GM13977 (cell line): ENCODE results near the gene ARAP3.

Experiments used
- DNase-seq: peaks from one replicate; pipeline ENCODE4 v3.0.0; 2012; ENCODE audit warnings: low spot score
- in situ Hi-C: fragments of 300-500 bp; cut with MboI; formaldehyde crosslinking; loops from one replicate; pipeline ENCODE4 v1.12.0; 2022; ENCODE audit warnings: low sequenced_read_pairs, low pct_unique_long_range_greater_than_20kb, mixed read lengths, inconsistent platforms; ENCODE audit not compliant: unreplicated experiment
- TF ChIP-seq, protein P1 (sequence below): IDR thresholded peaks from 2 replicates; pipeline ENCODE4 v1.5.1; 2012; ENCODE audit warnings: mild to moderate bottlenecking, control low read depth; ENCODE audit not compliant: insufficient read depth; ENCODE audit errors: extremely low read depth, missing control alignments

The ARAP3 gene

DNA sequence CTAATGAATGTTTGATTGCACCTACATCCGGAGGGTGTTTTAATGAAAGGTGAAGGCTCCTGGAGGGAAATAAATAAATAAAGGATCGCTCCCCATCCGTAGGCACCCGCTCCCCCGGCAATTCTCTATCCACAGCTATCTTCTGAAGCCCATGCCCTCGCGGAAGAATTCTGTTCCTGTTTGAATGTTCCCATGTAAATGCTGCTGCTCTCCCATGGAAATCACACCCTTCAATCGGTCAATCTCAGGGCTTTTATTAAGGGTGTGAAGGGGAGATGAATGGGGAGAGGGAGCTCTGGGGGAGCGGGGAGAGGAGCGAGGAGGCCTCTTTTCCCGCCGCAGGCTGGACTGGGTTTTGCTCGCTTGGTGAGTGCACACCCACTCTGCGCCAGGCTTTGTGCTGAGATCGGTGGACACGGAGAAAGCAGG lies 21.1 kb upstream of the ARAP3 start:
- in situ Hi-C loops = loop anchor here (10.0 kb wide), 2 partner anchors 102 to 182 kb away; no protein-coding TSS in a partner anchor
- TF ChIP-seq, protein P1, sequence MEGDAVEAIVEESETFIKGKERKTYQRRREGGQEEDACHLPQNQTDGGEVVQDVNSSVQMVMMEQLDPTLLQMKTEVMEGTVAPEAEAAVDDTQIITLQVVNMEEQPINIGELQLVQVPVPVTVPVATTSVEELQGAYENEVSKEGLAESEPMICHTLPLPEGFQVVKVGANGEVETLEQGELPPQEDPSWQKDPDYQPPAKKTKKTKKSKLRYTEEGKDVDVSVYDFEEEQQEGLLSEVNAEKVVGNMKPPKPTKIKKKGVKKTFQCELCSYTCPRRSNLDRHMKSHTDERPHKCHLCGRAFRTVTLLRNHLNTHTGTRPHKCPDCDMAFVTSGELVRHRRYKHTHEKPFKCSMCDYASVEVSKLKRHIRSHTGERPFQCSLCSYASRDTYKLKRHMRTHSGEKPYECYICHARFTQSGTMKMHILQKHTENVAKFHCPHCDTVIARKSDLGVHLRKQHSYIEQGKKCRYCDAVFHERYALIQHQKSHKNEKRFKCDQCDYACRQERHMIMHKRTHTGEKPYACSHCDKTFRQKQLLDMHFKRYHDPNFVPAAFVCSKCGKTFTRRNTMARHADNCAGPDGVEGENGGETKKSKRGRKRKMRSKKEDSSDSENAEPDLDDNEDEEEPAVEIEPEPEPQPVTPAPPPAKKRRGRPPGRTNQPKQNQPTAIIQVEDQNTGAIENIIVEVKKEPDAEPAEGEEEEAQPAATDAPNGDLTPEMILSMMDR = no peak

DNA sequence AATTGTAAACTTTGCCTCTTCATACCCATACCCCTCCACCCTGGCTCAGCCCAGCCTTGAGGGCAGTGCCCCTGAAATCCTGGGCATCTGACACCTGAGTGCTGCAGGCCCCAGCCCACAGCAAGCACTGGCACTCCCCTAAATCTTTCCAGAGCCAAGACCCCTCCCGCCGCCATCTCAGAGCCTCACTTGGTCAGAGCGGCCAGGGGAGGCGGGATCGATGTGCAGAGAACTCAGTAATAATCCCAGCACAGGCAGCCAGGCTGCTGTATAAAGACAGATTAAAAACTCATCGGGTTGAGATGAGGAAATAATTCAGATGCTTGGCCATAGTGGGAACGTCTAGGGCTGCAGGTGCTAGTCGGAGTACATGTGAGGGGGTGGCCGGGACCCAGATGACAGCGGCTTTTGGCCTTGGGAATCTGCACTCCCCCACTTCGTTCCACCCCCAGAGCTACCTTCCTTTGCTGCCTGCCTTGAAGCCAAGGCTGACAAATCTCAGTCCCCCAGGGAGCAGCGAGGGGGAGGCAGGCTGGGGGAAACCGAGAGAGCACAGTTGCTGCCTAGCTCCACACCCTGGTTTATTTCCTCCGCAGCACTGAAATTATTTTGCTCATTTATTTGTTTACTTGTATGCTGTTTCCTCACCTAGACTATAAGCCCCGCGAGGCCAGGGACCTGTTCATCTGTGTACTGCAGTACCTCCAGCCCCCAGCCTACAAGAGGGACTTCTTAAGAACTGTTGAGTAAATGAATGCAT lies 19.5 kb upstream of the ARAP3 start:
- no peak for DNase-seq
- in situ Hi-C loops = loop anchor here (10.0 kb wide), 2 partner anchors 103 to 183 kb away; no protein-coding TSS in a partner anchor
- TF ChIP-seq, protein P1 = no peak

More for the DNA sequence above, 21.1 kb upstream of the ARAP3 start:
- DNase-seq = no peak

DNA sequence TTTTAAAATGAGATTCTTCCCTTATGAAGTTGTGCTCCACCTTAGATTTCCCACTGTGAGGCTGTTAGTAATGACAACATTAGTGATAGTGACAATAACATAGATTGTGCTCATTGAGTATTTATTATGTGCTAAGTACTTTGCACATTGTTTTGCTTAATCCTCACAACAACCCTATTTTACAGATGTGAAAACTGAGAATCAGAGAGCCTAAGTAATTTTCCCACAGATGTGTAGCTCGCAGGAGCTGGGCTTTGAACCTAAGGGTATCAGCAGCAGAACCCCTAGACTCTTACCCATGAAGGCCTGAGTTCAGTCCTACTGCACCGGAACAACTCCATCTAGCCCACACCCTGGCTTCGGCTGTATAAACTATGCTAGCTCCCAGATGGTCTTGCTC lies 15.6 kb upstream of the ARAP3 start:
- TF ChIP-seq, protein P1 = no peak
- DNase-seq = no peak
- in situ Hi-C loops = loop anchor here (25.0 kb wide), 1 partner anchor 265 kb away; the partner anchor contains the start of genes PCDH12 and RNF14

GRCh38 chr5:141696431-141696830 lies 14.4 kb upstream of the ARAP3 start:
- TF ChIP-seq, protein P1 = no peak
- in situ Hi-C loops = loop anchor here (25.0 kb wide), 1 partner anchor 266 kb away; the partner anchor contains the start of genes PCDH12 and RNF14
- DNase-seq = no peak

DNA sequence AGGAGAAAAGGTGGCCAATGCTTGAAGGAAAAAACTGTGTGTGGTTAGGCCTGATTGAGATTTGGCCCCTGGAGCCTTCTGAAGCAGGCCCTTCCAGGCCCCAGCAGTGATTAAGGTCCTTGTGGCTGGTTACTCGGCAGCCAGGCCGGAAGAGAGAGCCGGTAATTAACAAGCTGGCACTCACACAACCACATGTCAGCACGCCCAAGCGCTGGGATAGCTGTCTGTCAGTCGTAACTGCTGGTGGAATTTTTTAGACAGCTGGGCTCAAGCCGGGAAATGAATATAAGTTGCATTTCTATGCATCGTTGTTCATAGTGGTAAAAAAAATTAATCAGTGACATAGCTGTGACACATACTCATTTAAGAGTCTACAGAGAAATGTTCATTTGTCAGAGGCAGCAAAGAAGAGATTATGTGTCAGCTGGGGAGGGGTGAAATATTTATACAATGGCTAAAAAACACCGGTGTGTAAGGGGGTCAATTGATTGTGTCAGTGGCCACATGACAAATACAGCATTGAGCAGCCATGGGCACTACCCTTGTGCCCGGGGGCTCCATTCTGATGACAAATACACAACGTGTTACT lies 13.7 kb upstream of the ARAP3 start:
- in situ Hi-C loops = loop anchor here (25.0 kb wide), 1 partner anchor 267 kb away; the partner anchor contains the start of genes PCDH12 and RNF14
- no peak for DNase-seq
- TF ChIP-seq, protein P1 = no peak

DNA sequence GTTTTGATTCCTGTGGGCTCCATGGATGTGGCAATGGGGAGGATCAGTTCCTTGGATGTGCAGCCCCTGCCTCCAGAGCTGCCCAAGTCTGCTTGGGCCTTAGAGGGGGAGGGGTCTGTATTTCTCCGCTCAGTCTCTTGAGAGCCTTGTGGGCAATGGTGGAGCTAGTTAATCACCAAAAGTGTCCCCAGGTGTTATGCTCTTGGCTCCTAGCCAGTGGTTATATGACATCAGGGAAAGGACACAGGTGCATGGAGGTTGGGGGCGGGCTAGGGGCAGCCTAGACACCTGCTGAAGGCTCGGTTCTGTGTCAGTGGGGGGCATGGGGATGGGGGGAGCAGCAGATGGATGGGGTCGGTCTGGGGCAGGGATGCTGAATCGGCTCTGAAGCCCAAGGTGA lies 12.4 kb upstream of the ARAP3 start:
- TF ChIP-seq, protein P1 = no peak

More for the DNA sequence above, 12.4 kb upstream of the ARAP3 start:
- no peak for DNase-seq
- in situ Hi-C loops = loop anchor here (25.0 kb wide), 1 partner anchor 268 kb away; the partner anchor contains the start of genes PCDH12 and RNF14
